Colon (tissue), 2 donors: Measurements from ENCODE around the gene KCNQ1.

Experiments used
- FAIRE-seq: peaks from 2 replicates; lab custom pipeline; 2012; peaks lifted over from hg19 to GRCh38; lab: Jason Lieb, UNC
- donor health status: control.
- donor health status: control.

Gene KCNQ1

DNA sequence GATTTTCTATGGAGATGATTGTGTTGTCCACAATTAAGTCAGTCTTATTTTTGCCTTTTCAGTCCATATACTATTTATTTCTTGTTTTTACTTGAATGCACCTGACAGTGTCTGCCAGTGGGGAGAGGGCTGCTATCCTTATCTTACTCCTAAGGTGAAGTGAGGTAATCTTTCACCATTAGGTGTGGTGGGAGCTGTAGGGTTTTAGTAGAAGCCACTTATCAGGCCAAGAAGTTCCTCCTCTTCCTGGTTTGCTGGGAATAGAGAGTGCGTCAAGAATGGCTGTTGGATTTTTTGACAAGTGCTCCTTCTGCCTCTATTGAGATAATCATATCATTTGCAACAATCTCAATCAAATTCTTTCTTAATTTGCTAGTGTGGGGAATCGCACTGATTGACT lies 108.4 kb downstream of the KCNQ1 start:
- FAIRE-seq, result no peak

- FAIRE-seq, result no peak
Observed at GRCh38 chr11:2553886-2554285, 109.1 kb downstream of the KCNQ1 start.

GRCh38 chr11:2554338-2555207 lies 109.8 kb downstream of the KCNQ1 start:
- FAIRE-seq, result no peak

DNA sequence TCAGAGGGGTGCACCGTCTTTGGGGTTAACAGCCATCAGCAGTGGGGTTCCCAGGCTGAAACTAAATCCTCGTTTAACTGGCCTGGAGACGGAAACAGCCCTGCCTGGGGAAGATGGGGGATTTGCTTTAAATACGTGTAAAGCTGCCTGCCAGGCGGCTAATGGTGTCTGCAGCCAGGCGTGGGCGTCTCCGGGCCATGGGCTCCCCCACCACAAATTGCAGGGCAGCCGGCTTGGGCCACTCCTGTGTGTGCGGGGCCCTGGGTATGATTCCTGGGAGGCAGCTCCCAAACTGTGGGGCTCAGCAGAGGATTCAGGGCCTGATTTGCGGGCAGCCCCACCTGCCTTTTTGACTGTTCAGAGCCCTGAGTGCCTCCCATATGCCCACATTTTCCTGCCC lies 110.5 kb downstream of the KCNQ1 start:
- no peak for FAIRE-seq

- no peak for FAIRE-seq
Observed at GRCh38 chr11:2555891-2556290, 111.1 kb downstream of the KCNQ1 start.

- FAIRE-seq, result no peak
Observed at GRCh38 chr11:2557381-2557780, 112.6 kb downstream of the KCNQ1 start.

GRCh38 chr11:2558397-2558796 lies 113.6 kb downstream of the KCNQ1 start:
- no peak for FAIRE-seq

GRCh38 chr11:2558861-2559526 lies 114.2 kb downstream of the KCNQ1 start:
- no peak for FAIRE-seq

GRCh38 chr11:2559527-2560311 lies 114.9 kb downstream of the KCNQ1 start:
- no peak for FAIRE-seq

GRCh38 chr11:2561696-2562581 lies 117.1 kb downstream of the KCNQ1 start:
- FAIRE-seq, result no peak

- no peak for FAIRE-seq
Observed at GRCh38 chr11:2562890-2563212, 118.0 kb downstream of the KCNQ1 start.

- FAIRE-seq, result no peak
Observed at GRCh38 chr11:2563213-2564007, 118.6 kb downstream of the KCNQ1 start.

DNA sequence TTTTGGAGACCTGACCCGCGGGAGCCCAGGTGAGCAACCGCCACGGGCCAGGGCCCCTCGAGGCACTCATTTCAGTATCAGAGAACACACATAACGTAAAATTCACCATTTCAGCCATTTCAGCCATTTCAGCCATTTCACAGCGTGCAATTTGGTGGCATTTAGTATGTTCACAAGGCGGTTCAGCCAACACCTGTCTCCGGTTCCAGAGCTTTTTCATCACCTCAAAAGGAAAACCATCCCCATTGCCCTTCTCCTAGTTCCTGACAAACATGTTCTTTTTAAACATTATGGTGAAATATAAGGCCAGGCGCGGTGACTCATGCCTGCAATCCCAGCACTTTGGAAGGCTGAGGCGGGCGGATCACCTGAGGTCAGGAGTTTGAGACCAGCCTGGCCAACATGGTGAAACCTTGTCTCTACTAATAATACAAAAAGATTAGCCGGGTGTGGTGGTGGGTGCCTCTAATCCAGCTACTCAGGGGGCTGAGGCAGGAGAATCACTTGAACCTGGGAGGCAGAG lies 119.3 kb downstream of the KCNQ1 start:
- FAIRE-seq, result no peak

GRCh38 chr11:2564588-2565425 lies 120.0 kb downstream of the KCNQ1 start:
- FAIRE-seq, result no peak

GRCh38 chr11:2565447-2566222 lies 120.8 kb downstream of the KCNQ1 start:
- no peak for FAIRE-seq

GRCh38 chr11:2566223-2567025 lies 121.6 kb downstream of the KCNQ1 start:
- FAIRE-seq, result no peak

GRCh38 chr11:2567026-2567671 lies 122.3 kb downstream of the KCNQ1 start:
- no peak for FAIRE-seq

DNA sequence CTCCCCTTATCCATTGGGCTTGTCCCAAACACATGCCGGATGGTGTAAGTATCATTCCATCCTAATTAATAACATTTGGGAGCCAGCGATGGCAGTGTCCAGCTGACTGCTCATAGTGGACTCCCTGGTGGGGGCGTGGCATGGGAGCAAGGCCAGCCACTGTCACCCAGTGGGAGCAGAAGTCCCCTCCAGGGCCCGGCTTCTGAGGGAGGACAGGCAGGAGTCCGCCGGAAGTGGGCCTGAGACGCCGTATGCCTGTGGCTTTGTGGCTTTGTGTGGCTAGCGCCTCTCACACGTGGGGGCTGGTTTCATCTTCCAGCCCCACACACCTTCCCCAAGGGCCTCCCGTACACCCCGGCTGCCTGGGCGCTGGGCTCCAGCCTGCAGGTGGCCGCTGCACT lies 124.5 kb downstream of the KCNQ1 start:
- FAIRE-seq, result no peak
